Spleen (tissue), 11 donors: Measurements from ENCODE around the gene PRSS8. TPM values are rescaled to one million over a fixed set of nuclear protein-coding genes. Genes with fewer than 3 reads are reported as not detected.

Experiments
- DNase-seq: peaks from one replicate; pipeline ENCODE4 v3.0.0-alpha.2; 2020
- H3K27ac ChIP-seq, 8 donors: fragments of 200-600 bp; sonication (generic) in 7 of 8; 1 replicate in 4 of 8; 2 replicates in 4 of 8; pipeline versions ENCODE4 v1.5.0 to v1.8.0; 2016 to 2021; ENCODE audit warnings: inconsistent platforms in 4 of 8, mild to moderate bottlenecking in 4 of 8, moderate library complexity in 1 of 8
- H3K27me3 ChIP-seq, 7 donors: fragments of 200-600 bp; sonication (generic) in 6 of 7; replicated peaks in 1 of 7; 1 replicate in 4 of 7; 2 replicates in 3 of 7; pipeline versions ENCODE4 v1.5.0 to v1.8.0; 2016 to 2021; ENCODE audit warnings: inconsistent platforms in 3 of 7, mild to moderate bottlenecking in 1 of 7
- H3K36me3 ChIP-seq, 6 donors: fragments of 200-600 bp; sonication (generic) in 5 of 6; 1 replicate in 4 of 6; 2 replicates in 2 of 6; pipeline versions ENCODE4 v1.5.0 to v1.8.0; 2016 to 2021; ENCODE audit warnings: inconsistent platforms in 2 of 6
- H3K4me1 ChIP-seq, 6 donors: fragments of 200-600 bp; sonication (generic) in 5 of 6; 1 replicate in 3 of 6; 2 replicates in 3 of 6; pipeline versions ENCODE4 v1.5.0 to v1.8.0; 2016 to 2021; ENCODE audit warnings: inconsistent platforms in 3 of 6
- H3K4me3 ChIP-seq, 8 donors: fragments of 200-600 bp; sonication (generic) in 7 of 8; 1 replicate in 4 of 8; 2 replicates in 4 of 8; pipeline versions ENCODE4 v1.5.0 to v1.8.0; 2016 to 2021; ENCODE audit warnings: inconsistent platforms in 4 of 8, mild to moderate bottlenecking in 4 of 8, moderate library complexity in 2 of 8
- H3K9me3 ChIP-seq, 8 donors: fragments of 200-600 bp; sonication (generic) in 7 of 8; 1 replicate in 4 of 8; 2 replicates in 4 of 8; pipeline versions ENCODE4 v1.5.0 to v1.8.0; 2016 to 2021; ENCODE audit warnings: inconsistent platforms in 4 of 8
- CTCF ChIP-seq, 11 experiments: fragments of 200-600 bp in 7 of 11; fragments of 450-650 bp in 4 of 11; sonication (generic) in 4 of 11; IDR thresholded peaks in 8 of 11; conservative IDR thresholded peaks in 3 of 11; 1 replicate in 7 of 11; 2 replicates in 4 of 11; pipeline versions ENCODE4 v1.4.0 to v1.8.0; 2016 to 2021; ENCODE audit warnings: antibody characterized with exemption in 11 of 11, inconsistent platforms in 4 of 11, mild to moderate bottlenecking in 1 of 11
- POLR2A ChIP-seq, 3 donors: fragments of 450-650 bp; IDR thresholded peaks; one replicate each; pipeline ENCODE4 v1.5.1; 2017; ENCODE audit warnings: antibody characterized with exemption in 3 of 3, mild to moderate bottlenecking in 1 of 3
- POLR2AphosphoS5 ChIP-seq, 3 donors: sonication (generic); formaldehyde crosslinking; IDR thresholded peaks; one replicate each; pipeline ENCODE4 v1.5.1; 2017; ENCODE audit warnings: antibody characterized with exemption in 3 of 3
- WGBS, 5 donors: extraction: QIAGEN DNeasy Blood & Tissue Kit in 3 of 5; methylation state at CpG; one replicate each; pipeline versions ENCODE4 v1.1.5 to v1.1.7; 2013 to 2018; 5-methylcytosine and 5-hydroxymethylcytosine counted together
- intact Hi-C: fragments of 100-400 bp; cut with DNase I; formaldehyde crosslinking; loops from one replicate; pipeline ENCODE4 v1.15.0; 2023; ENCODE audit warnings: low total_unique reads
- polyA plus RNA-seq, 3 donors: library from polyadenylated mRNA; stranded (reverse); fragments of 200-250 nt; gene quantifications; one replicate each; pipeline ENCODE4 v1.2.1, GENCODE V29; 2013
- total RNA-seq, 7 donors: library from RNA; depleted of rRNA in 3 of 7; stranded (reverse); fragments of >200 nt in 3 of 7; fragmentation: NEBNext Ultra II Directional in 4 of 7; extraction: Animal tissue kit (Norgen Biotek cat#: 25700) in 4 of 7; gene quantifications; one replicate each; pipeline versions ENCODE4 v1.1.0 to v1.2.1, GENCODE V29; 2016 to 2021
- donor health status: healthy with polysubstance abuse.
- donor health status: DM: no; HTN: no; CAD: no; lungs with moderate emphysema.
- donor health status: DM: no; HTN: no; CAD: no.
- donor health status: Bipolar disorder and iron deficiency.
- donor health status: healthy.
- donor health status: DM: no; HTN: no; CAD: no.
- donor health status: DM: yes; HTN: yes; CAD: no.

Gene PRSS8
- total and polyA plus RNA-seq, 10 donors = 0.07 to 0.19 (median 0.15) TPM; not detected in 7

DNA sequence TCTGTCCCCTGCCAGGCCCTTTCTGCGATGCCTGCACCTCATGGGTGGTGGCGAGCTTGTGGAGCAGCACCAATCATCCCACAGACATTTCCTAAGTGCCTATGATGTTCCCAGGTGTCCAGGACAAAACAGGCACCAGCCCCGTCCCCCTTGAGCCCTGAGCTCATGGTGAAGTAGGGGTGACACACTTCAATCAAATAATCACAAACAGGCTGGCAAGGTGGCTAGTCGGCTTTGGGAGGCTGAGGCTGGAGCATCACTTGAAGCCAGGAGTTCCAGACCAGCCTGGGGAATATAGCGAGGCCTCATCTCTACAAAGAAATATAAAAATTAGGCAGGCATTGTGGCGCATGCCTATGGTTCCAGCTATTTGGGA lies 748 bp upstream of the PRSS8 start:
- H3K27me3 ChIP-seq = no peaks in the 10 kb centered on the region
- peaks cover 0 to 23% (median 15%) of the 10 kb centered on the region in 6 donors for H3K36me3 ChIP-seq
- WGBS, 5 donors = 87 to 94% (median 90%) methylated on average over 6 of the region's 6 CpGs
- no peak for DNase-seq
- intact Hi-C loops = no loop called here
- TF ChIP-seq POLR2A (IDR thresholded peaks at IDR 0.05) (no peak), POLR2AphosphoS5 (IDR thresholded peaks at IDR 0.05) (no peak), CTCF (IDR thresholded peaks at IDR 0.05 in 8 of 11, conservative IDR thresholded peaks at IDR 0.05 in 3 of 11) (no peak)
- peaks cover 0 to 50% (median 15%) of the 10 kb centered on the region in 6 donors for H3K4me1 ChIP-seq
- H3K27ac ChIP-seq = no peak overlapping the region
- no peaks in the 10 kb centered on the region for H3K9me3 ChIP-seq
- no peak overlapping the region for H3K4me3 ChIP-seq

DNA sequence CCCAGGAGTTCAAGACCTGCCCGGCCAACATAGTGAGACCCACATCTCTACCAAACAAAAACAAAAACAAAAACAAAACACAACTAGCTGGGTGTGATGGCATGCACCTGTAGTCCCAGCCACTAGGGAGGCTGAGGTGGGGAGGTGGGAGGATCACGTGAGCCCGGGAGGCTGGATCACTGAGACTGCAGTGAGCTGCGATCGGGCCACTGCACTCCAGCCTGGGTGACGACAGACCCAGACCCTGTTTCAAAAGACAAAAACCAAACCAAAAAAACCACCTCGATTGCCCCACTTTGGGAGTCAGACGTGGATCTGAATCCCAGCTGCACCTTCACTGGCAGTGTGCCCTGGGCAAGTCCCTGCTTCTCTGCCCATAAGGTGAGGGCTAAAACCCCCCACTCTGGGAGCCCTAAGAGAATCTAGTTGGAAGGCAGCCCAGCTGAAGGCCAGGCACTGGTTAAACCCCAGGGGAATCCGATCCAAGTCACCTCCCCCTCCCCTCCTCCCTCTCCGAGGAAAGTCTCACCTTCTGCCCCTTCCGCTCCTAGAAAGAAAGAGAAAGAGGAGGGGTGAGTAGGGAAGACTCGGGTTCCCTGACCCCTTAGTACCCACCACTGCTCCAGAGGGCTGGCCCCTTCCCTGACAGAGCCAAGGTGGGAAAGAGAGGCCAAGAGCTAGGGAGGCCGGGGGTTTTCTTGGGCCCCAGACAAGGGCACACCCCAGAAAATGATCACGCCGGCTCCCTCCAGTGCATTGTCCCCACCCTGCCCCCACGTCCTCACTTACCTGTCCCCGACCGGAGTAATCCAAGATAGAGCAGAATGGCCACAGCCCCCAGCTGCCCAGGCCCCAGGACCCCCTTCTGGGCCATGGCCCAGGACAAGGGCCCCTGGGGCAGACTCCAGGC lies 647 bp downstream of the PRSS8 start:
- Histone ChIP-seq H3K4me1 (peaks cover 0 to 51% (median 16%) of the 10 kb centered on the region in 6 donors), H3K4me3 (no peak overlapping the region), H3K36me3 (peaks cover 0 to 37% (median 28%) of the 10 kb centered on the region in 6 donors), H3K27me3 (no peaks in the 10 kb centered on the region), H3K27ac (peak overlapping the region in 2 of 8 donors; percentile 21 to 36), H3K9me3 (no peaks in the 10 kb centered on the region)
- DNase-seq = no peak
- WGBS, 5 donors = 38 to 67% (median 52%) methylated on average over 14 to 18 of the region's 18 CpGs
- TF ChIP-seq POLR2AphosphoS5 (IDR thresholded peaks at IDR 0.05) = peak in 1 of 3 donors; percentile 51
- no peak for TF ChIP-seq CTCF (IDR thresholded peaks at IDR 0.05 in 8 of 11, conservative IDR thresholded peaks at IDR 0.05 in 3 of 11)
- TF ChIP-seq POLR2A (IDR thresholded peaks at IDR 0.05) = no peak
- intact Hi-C loops = no loop called here

- TF ChIP-seq POLR2A (IDR thresholded peaks at IDR 0.05) (no peak), CTCF (IDR thresholded peaks at IDR 0.05 in 8 of 11, conservative IDR thresholded peaks at IDR 0.05 in 3 of 11) (no peak)
- Histone ChIP-seq H3K27ac (peak overlapping the region in 2 of 8 donors; percentile 21 to 36), H3K27me3 (no peaks in the 10 kb centered on the region), H3K9me3 (no peaks in the 10 kb centered on the region), H3K36me3 (peaks cover 0 to 44% (median 35%) of the 10 kb centered on the region in 6 donors), H3K4me3 (no peak overlapping the region), H3K4me1 (peaks cover 0 to 54% (median 20%) of the 10 kb centered on the region in 6 donors)
- intact Hi-C loops = no loop called here
- 46 to 69% (median 50%) methylated on average over 5 of the region's 5 CpGs for WGBS, 5 donors
- DNase-seq = no peak
These were observed 1.4 kb downstream of the PRSS8 start for GRCh38 chr16:31134091-31134571.

DNA sequence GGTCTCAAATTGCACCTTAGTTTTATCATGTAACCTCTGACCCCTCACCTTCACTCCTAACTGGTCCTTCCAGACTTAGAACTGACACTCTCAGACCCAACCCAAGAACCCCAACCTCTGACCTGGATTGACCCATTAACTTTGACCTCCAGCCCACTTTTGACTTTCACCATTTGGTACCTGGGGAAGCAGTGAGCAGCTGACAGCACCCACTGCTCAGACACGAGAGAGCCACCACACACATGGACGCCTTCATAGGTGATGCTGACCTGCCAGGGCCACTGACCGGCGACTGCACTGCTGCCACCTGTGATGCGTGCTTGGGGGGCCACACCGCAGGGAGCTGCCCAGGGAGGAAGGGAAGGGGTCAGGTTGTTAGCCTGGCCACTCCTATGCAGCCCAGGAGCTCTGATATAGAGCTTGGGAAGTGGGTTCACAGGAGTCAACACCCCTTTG lies 2.5 kb downstream of the PRSS8 start:
- Histone ChIP-seq H3K27ac (no peak overlapping the region), H3K9me3 (no peaks in the 10 kb centered on the region), H3K4me1 (peaks cover 0 to 53% (median 22%) of the 10 kb centered on the region in 6 donors), H3K27me3 (no peaks in the 10 kb centered on the region), H3K36me3 (peaks cover 0 to 55% (median 42%) of the 10 kb centered on the region in 6 donors), H3K4me3 (no peak overlapping the region)
- DNase-seq = no peak
- TF ChIP-seq POLR2A (IDR thresholded peaks at IDR 0.05) = no peak
- peak in 1 of 3 donors; percentile 32 for TF ChIP-seq POLR2AphosphoS5 (IDR thresholded peaks at IDR 0.05)
- no peak for TF ChIP-seq CTCF (IDR thresholded peaks at IDR 0.05 in 8 of 11, conservative IDR thresholded peaks at IDR 0.05 in 3 of 11)
- whole genome bisulfite sequencing, 5 donors = 85 to 93% (median 91%) methylated on average over 4 to 6 of the region's 6 CpGs
- intact Hi-C loops = no loop called here
